ENCODE data around the gene SGMS1. TPM values are rescaled to one million over a fixed set of nuclear protein-coding genes. Genes with fewer than 3 reads are reported as not detected.

The SGMS1 gene
- polyA plus RNA-seq, 1 donor (not counting 4 experiments of a cell fraction or from before 2014, with no cell fraction given), result 18.3 TPM

GRCh38 chr10:50625649-50626132 is 1.9 kb upstream of the SGMS1 start:
- Histone ChIP-seq H2AFZ (ENCODE audit: control insufficient read depth, low read length) (peak overlapping the region; percentile 96), H3K4me2 (ENCODE audit: control insufficient read depth, extremely low read depth, insufficient read depth, low read depth, low read length) (peak overlapping the region; percentile 98), H3K27ac (ENCODE audit: control insufficient read depth, insufficient read depth, low read length) (peak overlapping the region; percentile 98), H3K36me3 (ENCODE audit: control insufficient read depth in 2 of 2, extremely low read depth in 1 of 2, insufficient read depth in 2 of 2, low read length in 2 of 2) (no peaks in the 10 kb centered on the region), H3K9ac (ENCODE audit: control insufficient read depth, extremely low read depth, insufficient read depth, low read length) (peak overlapping the region; percentile 93), H3K4me3 (ENCODE audit: control insufficient read depth in 2 of 3, extremely low read depth in 1 of 3, insufficient read depth in 2 of 3, low read depth in 1 of 3, low read length in 3 of 3) (peak overlapping the region; percentile 78 to 91 (median 89)), H3K9me1 (ENCODE audit: control insufficient read depth, extremely low read depth, insufficient read depth, low read length) (no peaks in the 10 kb centered on the region), H3K4me1 (ENCODE audit: control insufficient read depth, extremely low read depth, insufficient read depth, low read length) (peaks cover 26% of the 10 kb centered on the region), H3K9me3 (ENCODE audit: control insufficient read depth, low read depth, low read length) (no peaks in the 10 kb centered on the region), H4K20me1 (ENCODE audit: control insufficient read depth, extremely low read depth, insufficient read depth, low read length) (peaks cover 3% of the 10 kb centered on the region), H3K27me3 (ENCODE audit: control insufficient read depth, extremely low read depth, insufficient read depth, low read length) (no peaks in the 10 kb centered on the region), H3K79me2 (ENCODE audit: control insufficient read depth, insufficient read depth, low read length) (peaks cover 8% of the 10 kb centered on the region)
- DNase-seq (ENCODE audit: low read depth, low spot score) (no peak), FAIRE-seq (no peak)
- dilution Hi-C loops (cut with MboI; ENCODE audit: extremely low pct_ligation_motif_present, low sequenced_read_pairs), result no loop called here
- TF ChIP-seq EZH2 (IDR thresholded peaks at IDR 0.05; ENCODE audit: low read length) (no peak), CTCF (optimal IDR thresholded peaks at IDR 0.05 in 1 of 3, IDR thresholded peaks at IDR 0.05 in 1 of 3, conservative IDR thresholded peaks at IDR 0.05 in 1 of 3; ENCODE audit: extremely low read depth in 1 of 3, insufficient read depth in 2 of 3, low read length in 3 of 3) (no peak)

- Histone ChIP-seq H3K27ac (ENCODE audit: control insufficient read depth, insufficient read depth, low read length) (peak overlapping the region; percentile 98), H3K4me2 (ENCODE audit: control insufficient read depth, extremely low read depth, insufficient read depth, low read depth, low read length) (peak overlapping the region; percentile 98), H3K9me1 (ENCODE audit: control insufficient read depth, extremely low read depth, insufficient read depth, low read length) (no peaks in the 10 kb centered on the region), H3K9me3 (ENCODE audit: control insufficient read depth, low read depth, low read length) (no peaks in the 10 kb centered on the region), H3K4me3 (ENCODE audit: control insufficient read depth in 2 of 3, extremely low read depth in 1 of 3, insufficient read depth in 2 of 3, low read depth in 1 of 3, low read length in 3 of 3) (peak overlapping the region; percentile 78 to 91 (median 89)), H3K27me3 (ENCODE audit: control insufficient read depth, extremely low read depth, insufficient read depth, low read length) (no peaks in the 10 kb centered on the region), H2AFZ (ENCODE audit: control insufficient read depth, low read length) (peak overlapping the region; percentile 96), H3K79me2 (ENCODE audit: control insufficient read depth, insufficient read depth, low read length) (peaks cover 13% of the 10 kb centered on the region), H3K36me3 (ENCODE audit: control insufficient read depth in 2 of 2, extremely low read depth in 1 of 2, insufficient read depth in 2 of 2, low read length in 2 of 2) (no peaks in the 10 kb centered on the region), H3K4me1 (ENCODE audit: control insufficient read depth, extremely low read depth, insufficient read depth, low read length) (peaks cover 31% of the 10 kb centered on the region), H4K20me1 (ENCODE audit: control insufficient read depth, extremely low read depth, insufficient read depth, low read length) (peaks cover 3% of the 10 kb centered on the region), H3K9ac (ENCODE audit: control insufficient read depth, extremely low read depth, insufficient read depth, low read length) (peak overlapping the region; percentile 93)
- FAIRE-seq (no peak), DNase-seq (ENCODE audit: low read depth, low spot score) (no peak)
- dilution Hi-C loops (cut with MboI; ENCODE audit: extremely low pct_ligation_motif_present, low sequenced_read_pairs), result no loop called here
- TF ChIP-seq CTCF (optimal IDR thresholded peaks at IDR 0.05 in 1 of 3, IDR thresholded peaks at IDR 0.05 in 1 of 3, conservative IDR thresholded peaks at IDR 0.05 in 1 of 3; ENCODE audit: extremely low read depth in 1 of 3, insufficient read depth in 2 of 3, low read length in 3 of 3) (peak in 2 of 3 experiments; percentile 36 to 44), EZH2 (IDR thresholded peaks at IDR 0.05; ENCODE audit: low read length) (no peak)
Measured at GRCh38 chr10:50624866-50625501, 1.2 kb upstream of the SGMS1 start.
